Stomach smooth muscle (tissue), 2 donors: ENCODE measurements around the gene BBS1.
"Not testable (repeated sequence)": the region's sequence is repeated elsewhere in the genome, so short reads cannot be mapped to it uniquely, and the experiment has no call there.

ENCODE experiments used
- H3K27ac ChIP-seq: one replicate; pipeline ENCODE4 v1.7.0; 2013; ENCODE audit warnings: mild to moderate bottlenecking, low read length, inconsistent platforms
- H3K27me3 ChIP-seq, 2 donors: one replicate each; pipeline ENCODE4 v1.7.0; 2013; ENCODE audit warnings: low read length in 2 of 2; ENCODE audit not compliant: insufficient read depth in 2 of 2, control insufficient read depth in 1 of 2
- H3K36me3 ChIP-seq, 2 donors: one replicate each; pipeline ENCODE4 v1.7.0; 2013; ENCODE audit warnings: low read length in 2 of 2; ENCODE audit not compliant: control insufficient read depth in 2 of 2, insufficient read depth in 2 of 2
- H3K4me1 ChIP-seq: one replicate; pipeline ENCODE4 v1.7.0; 2013; ENCODE audit warnings: low read length; ENCODE audit not compliant: control insufficient read depth, insufficient read depth
- H3K4me3 ChIP-seq, 2 donors: one replicate each; pipeline ENCODE4 v1.7.0; 2013; ENCODE audit warnings: low read length in 2 of 2
- H3K9ac ChIP-seq, 2 donors: one replicate each; pipeline ENCODE4 v1.7.0; 2013; ENCODE audit warnings: low read length in 2 of 2, mild to moderate bottlenecking in 1 of 2
- H3K9me3 ChIP-seq, 2 donors: one replicate each; pipeline ENCODE4 v1.7.0; 2013; ENCODE audit warnings: low read length in 2 of 2; ENCODE audit not compliant: control insufficient read depth in 2 of 2
- donor health status: healthy.
- donor health status: Pancreatic carcinoma.

The BBS1 gene

DNA sequence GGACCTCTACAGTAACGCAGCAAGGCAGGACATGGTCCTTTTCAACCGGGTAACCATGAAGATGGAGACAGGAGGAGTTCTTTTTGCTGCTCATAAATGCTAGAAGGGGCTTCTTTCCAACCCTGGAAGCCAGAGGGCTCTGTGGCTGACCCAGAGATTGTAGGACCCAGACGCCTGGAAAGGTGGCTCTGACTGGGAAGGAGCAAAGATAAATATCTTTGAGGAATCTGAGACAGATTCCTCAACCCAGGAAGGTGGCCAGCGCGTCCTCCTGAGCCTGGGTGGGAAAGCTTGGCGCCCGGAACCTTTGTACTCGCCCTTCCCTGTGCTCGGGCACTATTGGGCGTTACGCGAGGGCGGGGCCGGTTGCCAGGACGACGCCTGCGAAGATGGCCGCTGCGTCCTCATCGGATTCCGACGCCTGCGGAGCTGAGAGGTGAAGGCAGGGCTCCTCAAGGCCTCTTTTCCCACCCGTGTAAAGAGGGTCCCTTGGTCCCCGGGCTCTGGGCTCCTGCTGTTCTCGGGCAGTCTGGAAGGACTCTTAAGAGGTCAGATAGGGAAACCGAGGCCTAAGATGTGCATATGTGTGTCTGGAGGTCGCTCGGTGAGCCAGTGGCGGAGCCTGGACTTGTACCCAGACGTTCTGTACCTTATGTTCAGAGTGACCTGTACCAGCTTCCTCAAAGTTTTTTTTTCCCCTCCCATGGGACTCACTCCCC is at the start of gene BBS1:
Gene BBS1, plus strand, starts transcription at position 365 of the 719 bp plus-strand sequence. Its CDS starts 25 bp downstream, at position 390.
- Histone ChIP-seq H3K4me1 (peaks cover 15% of the 10 kb centered on the region), H3K9ac (peak within 1 kb of the TSS; percentile 85 to 90), H3K4me3 (peak within 1 kb of the TSS; percentile 94 to 100), H3K9me3 (no peaks in the 10 kb centered on the region), H3K27ac (peak within 1 kb of the TSS; percentile 60), H3K36me3 (peaks cover 7 to 17% of the 10 kb centered on the region in 2 donors), H3K27me3 (no peaks in the 10 kb centered on the region)

DNA sequence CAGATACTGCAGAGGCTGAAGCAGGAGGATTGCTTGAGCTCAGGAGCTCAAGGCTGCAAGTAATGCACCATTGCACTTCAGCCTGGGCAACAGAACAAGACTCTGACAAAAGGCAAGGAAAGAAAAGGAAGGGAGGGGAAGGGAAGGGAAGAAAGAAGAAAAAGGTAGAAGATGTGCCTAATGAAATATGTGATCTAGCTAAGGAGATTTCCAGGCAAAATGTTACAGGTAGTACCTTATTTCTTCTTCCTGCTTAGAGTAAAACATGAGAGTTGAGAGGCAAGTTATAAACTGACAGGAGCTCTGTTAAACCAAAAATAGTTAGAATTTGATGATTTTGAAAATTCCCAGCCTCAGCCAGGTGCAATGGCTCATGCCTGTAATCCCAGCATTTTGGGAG is 48.4 kb upstream of the BBS1 start:
- Histone ChIP-seq H3K27ac (no peak overlapping the region), H3K4me3 (no peak overlapping the region), H3K4me1 (peaks cover 12% of the 10 kb centered on the region), H3K27me3 (no peaks in the 10 kb centered on the region), H3K9ac (no peak overlapping the region), H3K9me3 (no peaks in the 10 kb centered on the region), H3K36me3 (no peaks in the 10 kb centered on the region)

DNA sequence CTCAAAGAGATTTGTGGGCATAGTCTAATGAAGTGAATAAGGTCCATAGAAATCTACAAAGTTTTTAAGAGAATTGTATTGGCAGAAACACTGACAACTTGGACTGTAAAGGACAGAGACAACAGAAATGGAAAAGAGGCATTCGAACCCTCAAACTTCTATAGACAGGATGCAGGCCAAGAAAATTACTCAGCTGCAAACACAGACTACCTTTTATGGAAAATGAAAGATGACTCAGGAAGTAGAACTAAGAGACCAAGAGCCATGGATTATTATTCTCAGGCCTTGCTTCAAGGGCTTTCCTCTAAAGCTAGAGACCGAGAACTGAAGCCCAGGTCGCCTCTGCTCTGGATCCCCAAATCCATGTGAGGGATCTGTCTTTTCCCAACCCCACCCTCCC is 47.5 kb upstream of the BBS1 start:
- Histone ChIP-seq H3K9me3 (no peaks in the 10 kb centered on the region), H3K27me3 (no peaks in the 10 kb centered on the region), H3K27ac (no peak overlapping the region), H3K4me3 (no peak overlapping the region), H3K4me1 (peaks cover 19% of the 10 kb centered on the region), H3K9ac (no peak overlapping the region), H3K36me3 (no peaks in the 10 kb centered on the region)

DNA sequence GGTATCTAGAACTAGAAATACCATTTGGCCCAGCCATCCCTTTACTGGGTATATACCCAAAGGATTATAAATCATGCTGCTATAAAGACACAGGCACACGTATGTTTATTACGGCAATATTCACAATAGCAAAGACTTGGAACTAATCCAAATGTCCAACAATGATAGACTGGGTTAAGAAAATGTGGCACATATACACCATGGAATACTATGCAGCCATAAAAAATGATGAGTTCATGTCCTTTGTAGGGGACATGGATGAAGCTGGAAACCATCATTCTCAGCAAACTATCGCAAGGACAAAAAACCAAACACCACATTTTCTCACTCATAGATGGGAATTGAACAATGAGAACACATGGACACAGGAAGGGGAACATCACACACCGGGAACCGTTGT is 46.3 kb upstream of the BBS1 start:
- H3K36me3 ChIP-seq, H3K27me3 ChIP-seq, H3K4me3 ChIP-seq, H3K27ac ChIP-seq, H3K9ac ChIP-seq, H3K9me3 ChIP-seq: not testable (repeated sequence)
- H3K4me1 ChIP-seq: peaks cover 22% of the 10 kb centered on the region

DNA sequence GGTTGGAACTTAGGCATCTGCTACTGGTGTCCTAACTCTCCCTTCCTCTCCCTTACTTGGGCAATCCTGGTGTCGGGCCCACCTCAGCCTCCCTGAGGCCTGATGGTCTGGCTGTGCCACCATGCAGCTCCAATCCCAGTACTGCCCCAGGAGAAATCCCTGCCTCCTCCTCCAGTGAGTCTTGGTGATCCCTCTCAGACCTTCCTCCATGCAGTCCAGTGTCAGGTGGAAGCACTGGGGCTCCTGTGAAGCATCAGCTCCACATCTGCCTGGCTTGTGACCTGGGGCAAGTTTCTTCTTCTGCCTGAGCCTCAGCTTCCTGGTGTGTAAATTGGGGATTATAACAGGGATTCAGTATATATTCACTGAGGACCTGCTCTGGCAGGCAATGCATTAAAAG is 45.5 kb upstream of the BBS1 start:
- H3K27me3 ChIP-seq: no peaks in the 10 kb centered on the region
- peaks cover 22% of the 10 kb centered on the region for H3K4me1 ChIP-seq
- no peaks in the 10 kb centered on the region for H3K9me3 ChIP-seq
- H3K27ac ChIP-seq: no peak overlapping the region
- no peak overlapping the region for H3K9ac ChIP-seq
- H3K36me3 ChIP-seq: no peaks in the 10 kb centered on the region
- no peak overlapping the region for H3K4me3 ChIP-seq

DNA sequence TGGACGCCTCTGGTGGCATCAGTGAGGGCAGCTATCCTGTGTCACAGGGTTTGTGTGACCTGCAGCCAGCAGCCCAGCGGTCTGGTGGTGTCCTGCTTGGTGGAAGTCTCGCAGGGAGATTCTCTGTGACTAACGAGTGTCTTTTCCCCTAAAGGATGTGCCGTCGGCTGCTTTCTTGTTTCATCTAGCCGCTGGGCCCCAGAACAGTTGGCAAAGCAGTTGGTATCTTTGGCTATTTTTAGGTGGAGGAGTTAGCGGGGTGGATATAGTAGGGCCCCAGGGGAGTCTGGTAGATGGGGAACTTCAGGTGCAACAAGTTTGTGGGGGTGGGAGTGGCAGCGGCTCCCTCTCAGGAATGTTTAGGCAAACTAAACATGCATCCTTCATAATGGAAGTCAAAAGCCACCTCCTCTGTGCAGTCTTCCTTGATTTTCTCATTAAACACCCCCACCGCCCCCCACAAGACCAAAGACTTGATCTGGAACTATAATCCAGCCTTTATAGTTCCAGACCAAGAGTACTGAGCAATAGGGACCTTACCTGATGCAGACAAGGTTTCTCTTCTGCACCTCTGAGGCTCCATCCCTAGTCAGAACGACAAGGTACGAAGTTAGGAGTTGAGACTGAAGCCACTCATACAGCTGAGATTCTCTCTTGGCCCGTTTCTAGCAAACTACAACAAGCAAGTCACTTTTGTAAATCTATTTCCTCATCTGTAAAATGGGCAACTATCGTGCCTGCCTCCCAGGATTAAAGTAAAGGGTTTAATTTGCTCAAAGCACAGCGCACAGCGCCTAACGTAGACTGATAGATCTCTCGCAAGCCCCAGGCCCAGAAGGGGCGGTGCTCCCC is 44.8 kb upstream of the BBS1 start:
- H3K36me3 ChIP-seq: peaks cover under 1 to 3% of the 10 kb centered on the region in 2 donors
- no peak overlapping the region for H3K27ac ChIP-seq
- H3K27me3 ChIP-seq: no peaks in the 10 kb centered on the region
- peak overlapping the region in 1 of 2 donors; percentile 73 for H3K9ac ChIP-seq
- H3K4me1 ChIP-seq: peaks cover 22% of the 10 kb centered on the region
- H3K4me3 ChIP-seq: peak overlapping the region; percentile 66 to 81
- H3K9me3 ChIP-seq: no peaks in the 10 kb centered on the region

DNA sequence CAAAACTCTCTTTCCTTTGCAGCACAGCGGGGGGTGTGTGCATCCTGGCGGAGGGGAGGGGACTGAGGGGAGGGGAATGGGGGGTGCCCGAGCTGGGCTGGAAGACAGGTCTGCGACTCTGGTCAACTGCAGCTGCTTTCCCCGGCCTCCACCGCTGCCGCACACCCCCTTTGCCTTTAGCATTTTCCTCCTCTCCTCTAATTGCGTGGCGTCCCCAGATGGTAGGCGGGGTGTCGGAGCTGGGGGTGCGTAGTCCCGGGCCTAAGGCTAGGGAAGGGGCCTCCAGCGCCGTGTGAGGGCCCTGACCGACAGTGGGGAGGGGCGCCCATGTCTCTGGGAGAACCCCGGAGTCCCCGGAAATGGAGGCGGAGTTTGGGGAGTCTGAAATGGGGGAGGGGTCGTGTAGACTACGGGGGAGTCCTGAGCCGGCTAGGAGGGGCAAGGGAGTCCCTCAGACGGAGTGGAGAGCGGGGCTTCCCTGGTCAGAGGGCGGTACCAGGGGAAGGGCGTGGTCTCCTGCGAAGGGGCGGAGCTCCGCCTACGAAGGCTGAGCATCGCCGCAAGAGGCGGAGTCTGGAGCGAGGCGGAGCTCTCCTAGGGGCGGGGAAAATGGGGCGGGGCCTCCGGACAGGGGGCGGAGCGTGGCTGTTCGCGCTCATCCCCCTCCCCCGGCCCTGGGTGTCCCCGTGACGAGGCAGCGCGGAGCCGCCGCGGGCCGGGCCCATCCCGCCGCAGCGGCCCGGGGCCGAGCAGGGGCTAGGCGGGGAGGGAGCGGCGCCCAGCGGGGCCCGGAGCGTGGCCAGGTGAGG is 44.0 kb upstream of the BBS1 start, which contains the start of gene PELI3:
Gene PELI3, plus strand, starts transcription at position 681 of the 809 bp plus-strand sequence. CDS start 1,224 bp downstream, outside the sequence.
- peaks cover 22% of the 10 kb centered on the region for H3K4me1 ChIP-seq
- no peaks in the 10 kb centered on the region for H3K27me3 ChIP-seq
- no peaks in the 10 kb centered on the region for H3K9me3 ChIP-seq
- H3K9ac ChIP-seq: peak within 1 kb of the TSS; percentile 75 to 79
- peaks cover 3 to 11% of the 10 kb centered on the region in 2 donors for H3K36me3 ChIP-seq
- H3K4me3 ChIP-seq: peak within 1 kb of the TSS; percentile 71 to 81
- peak within 1 kb of the TSS; percentile 55 for H3K27ac ChIP-seq

DNA sequence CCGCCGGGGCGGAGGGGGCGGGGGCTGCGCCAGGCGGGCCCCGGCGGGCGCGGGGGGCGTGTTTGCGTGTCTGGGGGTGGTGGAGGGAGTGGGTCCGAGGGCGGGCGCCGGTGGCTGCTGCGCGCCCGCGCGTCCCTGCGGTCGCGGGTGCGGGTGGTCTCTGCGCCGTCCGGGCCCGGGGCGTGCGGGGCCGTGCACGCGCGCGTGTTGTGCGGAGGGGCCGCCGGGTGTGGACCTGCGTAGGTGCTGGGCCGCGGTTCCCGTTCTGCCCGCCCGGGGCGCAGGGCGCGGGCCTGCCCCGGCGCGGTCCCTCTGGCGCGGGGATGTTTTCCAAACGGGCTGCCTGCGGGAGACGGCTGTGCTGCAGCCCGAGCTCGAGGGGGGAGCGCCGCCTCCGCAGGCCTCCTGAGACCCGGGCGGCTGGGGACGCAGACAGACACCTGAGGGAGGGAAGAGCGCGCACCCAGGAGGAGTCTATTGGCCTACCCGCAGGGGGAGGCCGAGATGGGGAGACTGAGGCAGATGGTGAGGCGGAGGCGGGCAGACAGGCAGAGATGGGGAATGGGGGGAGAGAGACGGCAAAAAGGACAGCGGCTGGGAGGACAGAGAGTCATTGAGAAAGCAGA is 43.3 kb upstream of the BBS1 start:
- Histone ChIP-seq H3K9me3 (no peaks in the 10 kb centered on the region), H3K36me3 (peaks cover 4 to 14% of the 10 kb centered on the region in 2 donors), H3K9ac (peak overlapping the region; percentile 75 to 79), H3K27ac (no peak overlapping the region), H3K4me1 (peaks cover 22% of the 10 kb centered on the region), H3K4me3 (peak overlapping the region; percentile 71 to 81), H3K27me3 (no peaks in the 10 kb centered on the region)

DNA sequence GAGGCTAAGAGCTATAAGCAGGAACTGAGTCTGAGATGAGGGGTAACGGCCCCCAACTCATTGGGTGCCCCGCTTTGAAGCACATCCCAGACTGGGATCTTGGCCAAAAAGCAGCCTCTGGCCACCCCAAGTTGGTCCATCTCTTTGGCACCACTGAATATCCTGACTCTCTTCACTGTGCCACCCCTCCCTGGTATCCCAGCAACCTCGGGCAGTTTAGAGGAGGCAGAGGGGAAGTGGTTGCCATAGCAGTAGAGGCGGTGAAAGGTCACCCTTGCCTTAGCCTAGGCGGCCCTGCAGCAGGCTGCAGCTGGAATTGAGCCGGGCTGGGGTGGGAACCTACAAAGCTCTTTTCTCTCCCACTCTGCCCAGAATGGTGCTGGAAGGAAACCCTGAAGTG is 42.7 kb upstream of the BBS1 start:
- no peak overlapping the region for H3K27ac ChIP-seq
- H3K9me3 ChIP-seq: no peaks in the 10 kb centered on the region
- H3K4me1 ChIP-seq: peaks cover 22% of the 10 kb centered on the region
- peak overlapping the region; percentile 75 to 79 for H3K9ac ChIP-seq
- H3K4me3 ChIP-seq: peak overlapping the region; percentile 71 to 81
- H3K36me3 ChIP-seq: peaks cover 10 to 20% of the 10 kb centered on the region in 2 donors
- H3K27me3 ChIP-seq: no peaks in the 10 kb centered on the region

DNA sequence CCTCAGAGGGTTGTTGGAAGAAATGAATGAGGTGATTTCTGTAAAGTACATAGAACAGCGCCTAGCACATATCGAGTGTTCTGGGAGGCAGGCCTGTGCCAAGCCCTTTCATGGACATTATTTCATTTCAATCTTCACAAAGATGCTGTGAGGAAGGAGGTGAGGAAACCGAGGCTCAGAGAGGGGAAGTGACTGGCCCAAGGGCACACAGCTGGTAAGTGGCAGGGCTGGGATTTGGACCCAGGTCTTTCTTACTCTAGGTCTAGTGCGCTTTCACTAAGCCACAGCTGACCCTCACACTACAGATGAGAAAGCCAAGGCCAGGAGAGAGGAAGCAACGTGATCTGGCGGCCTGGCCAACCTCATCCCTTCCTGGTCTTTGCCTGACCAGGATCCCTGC is 41.7 kb upstream of the BBS1 start:
- H3K9me3 ChIP-seq: no peaks in the 10 kb centered on the region
- H3K9ac ChIP-seq: peak overlapping the region in 1 of 2 donors; percentile 13
- H3K4me3 ChIP-seq: no peak overlapping the region
- H3K27me3 ChIP-seq: no peaks in the 10 kb centered on the region
- peaks cover 22% of the 10 kb centered on the region for H3K4me1 ChIP-seq
- H3K27ac ChIP-seq: no peak overlapping the region
- peaks cover 18 to 28% of the 10 kb centered on the region in 2 donors for H3K36me3 ChIP-seq
